SU-DHL-6 (cell line): ENCODE results near the gene ESYT2.

ENCODE experiments used
- H2AFZ ChIP-seq: fragments of 200-600 bp; sonication (generic); 2 replicates; pipeline ENCODE4 v1.6.1; 2014; ENCODE audit warnings: low read depth, mild to moderate bottlenecking, moderate library complexity, mixed read lengths, antibody characterized with exemption, low read length; ENCODE audit not compliant: severe bottlenecking
- H3F3A ChIP-seq: fragments of 200-600 bp; shearing (Covaris generic); 2 replicates; pipeline ENCODE4 v1.6.0; 2016; ENCODE audit warnings: antibody characterized with exemption, mild to moderate bottlenecking; ENCODE audit not compliant: insufficient read depth
- H3K27ac ChIP-seq: fragments of 200-600 bp; sonication (generic); 2 replicates; pipeline ENCODE4 v1.5.1; 2016; ENCODE audit warnings: low read depth, mild to moderate bottlenecking, low read length, moderate library complexity, mixed read lengths
- H3K27me3 ChIP-seq: fragments of 200-600 bp; sonication (generic), shearing (Covaris generic); 2 replicates; pipeline ENCODE4 v1.6.0; 2014; ENCODE audit warnings: mild to moderate bottlenecking, low read length
- H3K36me3 ChIP-seq: fragments of 200-600 bp; sonication (generic); 2 replicates; pipeline ENCODE4 v1.6.1; 2014; ENCODE audit warnings: mild to moderate bottlenecking, low read length, mixed read lengths
- H3K4me2 ChIP-seq: fragments of 300-600, 200-600 bp; shearing (Covaris generic), sonication (generic); 2 replicates; pipeline ENCODE4 v1.6.0; 2014; ENCODE audit warnings: low read length, low read depth, mild to moderate bottlenecking; ENCODE audit not compliant: poor library complexity, severe bottlenecking
- H3K4me3 ChIP-seq: fragments of 200-600 bp; sonication (generic); 2 replicates; pipeline ENCODE4 v1.5.1; 2014; ENCODE audit warnings: antibody characterized with exemption, low read length, mild to moderate bottlenecking, mixed read lengths; ENCODE audit not compliant: insufficient read depth, poor library complexity, severe bottlenecking
- H3K79me2 ChIP-seq: fragments of 200-600 bp; sonication (generic); 2 replicates; pipeline ENCODE4 v1.6.1; 2014; ENCODE audit warnings: mild to moderate bottlenecking, low read length, moderate library complexity; ENCODE audit not compliant: insufficient read depth
- H3K9ac ChIP-seq: fragments of 200-600 bp; sonication (generic); 2 replicates; pipeline ENCODE4 v1.7.0; 2014; ENCODE audit warnings: mild to moderate bottlenecking, low read length
- H3K9me2 ChIP-seq: fragments of 200-600 bp; sonication (generic); replicated peaks from 2 replicates; pipeline ENCODE4 v1.6.1; 2014; ENCODE audit warnings: low read length; ENCODE audit not compliant: insufficient read depth
- H3K9me3 ChIP-seq: fragments of 200-600 bp; sonication (generic); 2 replicates; pipeline ENCODE4 v1.6.1; 2014; ENCODE audit warnings: low read length, mixed read lengths; ENCODE audit not compliant: insufficient read depth
- H4K20me1 ChIP-seq: fragments of 200-600 bp; sonication (generic); 2 replicates; pipeline ENCODE4 v1.6.1; 2014; ENCODE audit warnings: low read depth, mild to moderate bottlenecking, antibody characterized with exemption, low read length, moderate library complexity, mixed read lengths
- EZH2phosphoT487 ChIP-seq: fragments of 200-600 bp; sonication (generic), shearing (Covaris generic); conservative IDR thresholded peaks from 2 replicates; pipeline ENCODE4 v1.6.1; 2018; ENCODE audit warnings: mild to moderate bottlenecking, antibody characterized with exemption, low read length, moderate library complexity, mixed read lengths
- TF ChIP-seq, protein P1 (sequence below): fragments of 200-600 bp; sonication (generic); IDR thresholded peaks from one replicate; pipeline ENCODE4 v1.5.1; 2017; ENCODE audit warnings: antibody characterized with exemption, mild to moderate bottlenecking, low read length, moderate library complexity; ENCODE audit not compliant: insufficient read depth, poor library complexity, severe bottlenecking

Gene ESYT2

DNA sequence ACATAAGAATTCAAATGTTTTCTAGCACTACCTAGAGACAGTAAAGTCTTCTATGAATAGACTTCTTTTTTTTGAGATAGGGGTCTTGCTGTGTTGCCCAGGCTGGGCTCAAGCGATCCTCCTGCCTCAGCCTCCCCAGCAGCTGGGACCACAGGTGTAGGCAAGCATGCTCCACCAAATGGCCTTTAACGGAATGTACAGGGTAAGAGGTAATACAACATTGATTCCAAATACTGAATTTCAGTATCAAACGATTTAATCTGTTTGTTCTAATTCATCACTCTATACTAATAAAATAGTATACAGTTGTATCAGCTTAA is 68.9 kb downstream of the ESYT2 start:
- Histone ChIP-seq H2AFZ (no peak overlapping the region), H3K9me2 (no peaks in the 10 kb centered on the region), H3K79me2 (no peaks in the 10 kb centered on the region), H3K36me3 (no peaks in the 10 kb centered on the region), H3F3A (no peaks in the 10 kb centered on the region), H3K4me3 (no peak overlapping the region), H4K20me1 (no peaks in the 10 kb centered on the region), H3K27me3 (no peaks in the 10 kb centered on the region), H3K9ac (no peak overlapping the region), H3K4me2 (no peak overlapping the region), H3K9me3 (no peaks in the 10 kb centered on the region), H3K27ac (no peak overlapping the region)
- TF ChIP-seq, protein P1, sequence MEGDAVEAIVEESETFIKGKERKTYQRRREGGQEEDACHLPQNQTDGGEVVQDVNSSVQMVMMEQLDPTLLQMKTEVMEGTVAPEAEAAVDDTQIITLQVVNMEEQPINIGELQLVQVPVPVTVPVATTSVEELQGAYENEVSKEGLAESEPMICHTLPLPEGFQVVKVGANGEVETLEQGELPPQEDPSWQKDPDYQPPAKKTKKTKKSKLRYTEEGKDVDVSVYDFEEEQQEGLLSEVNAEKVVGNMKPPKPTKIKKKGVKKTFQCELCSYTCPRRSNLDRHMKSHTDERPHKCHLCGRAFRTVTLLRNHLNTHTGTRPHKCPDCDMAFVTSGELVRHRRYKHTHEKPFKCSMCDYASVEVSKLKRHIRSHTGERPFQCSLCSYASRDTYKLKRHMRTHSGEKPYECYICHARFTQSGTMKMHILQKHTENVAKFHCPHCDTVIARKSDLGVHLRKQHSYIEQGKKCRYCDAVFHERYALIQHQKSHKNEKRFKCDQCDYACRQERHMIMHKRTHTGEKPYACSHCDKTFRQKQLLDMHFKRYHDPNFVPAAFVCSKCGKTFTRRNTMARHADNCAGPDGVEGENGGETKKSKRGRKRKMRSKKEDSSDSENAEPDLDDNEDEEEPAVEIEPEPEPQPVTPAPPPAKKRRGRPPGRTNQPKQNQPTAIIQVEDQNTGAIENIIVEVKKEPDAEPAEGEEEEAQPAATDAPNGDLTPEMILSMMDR, result no peak
- no peak for TF ChIP-seq EZH2phosphoT487

GRCh38 chr7:158759749-158760444 is 69.4 kb downstream of the ESYT2 start:
- no peaks in the 10 kb centered on the region for H3K79me2 ChIP-seq
- H3K36me3 ChIP-seq, result no peaks in the 10 kb centered on the region

DNA sequence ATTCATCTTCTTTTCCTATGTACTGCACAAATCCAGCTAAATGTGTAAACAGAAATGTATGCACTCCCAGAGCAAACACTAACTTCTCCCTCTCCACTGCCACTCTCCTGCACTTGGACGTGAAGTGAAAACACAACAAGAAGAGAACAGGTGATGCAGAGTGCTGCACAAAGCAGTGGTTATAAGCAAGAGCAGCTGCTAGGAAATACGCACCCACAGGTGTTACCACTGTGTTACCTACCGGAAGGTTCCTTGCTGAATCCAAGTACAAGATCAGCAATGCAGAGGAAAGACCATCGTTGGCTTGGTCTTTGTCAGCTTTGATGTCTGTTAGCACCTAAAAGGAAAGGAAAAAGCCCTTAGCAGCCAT is 70.1 kb downstream of the ESYT2 start:
- Histone ChIP-seq H3K27me3 (no peaks in the 10 kb centered on the region), H3K79me2 (no peaks in the 10 kb centered on the region), H3K27ac (no peak overlapping the region), H3K9me2 (no peaks in the 10 kb centered on the region), H3K4me3 (no peak overlapping the region), H3K9me3 (no peaks in the 10 kb centered on the region), H3F3A (no peaks in the 10 kb centered on the region), H3K36me3 (no peaks in the 10 kb centered on the region), H2AFZ (no peak overlapping the region), H3K9ac (no peak overlapping the region), H4K20me1 (no peaks in the 10 kb centered on the region), H3K4me2 (no peak overlapping the region)
- TF ChIP-seq, protein P1, result no peak
- TF ChIP-seq EZH2phosphoT487, result no peak

More at GRCh38 chr7:158759749-158760444, 69.4 kb downstream of the ESYT2 start:
- TF ChIP-seq, protein P1, result no peak
- no peak for TF ChIP-seq EZH2phosphoT487
- Histone ChIP-seq H3K4me2 (no peak overlapping the region), H3K9ac (no peak overlapping the region), H3K27me3 (no peaks in the 10 kb centered on the region), H3F3A (no peaks in the 10 kb centered on the region), H3K4me3 (no peak overlapping the region), H2AFZ (no peak overlapping the region), H3K9me2 (no peaks in the 10 kb centered on the region), H3K9me3 (no peaks in the 10 kb centered on the region), H3K27ac (no peak overlapping the region), H4K20me1 (no peaks in the 10 kb centered on the region)
